ENCODE results near the gene IL1R2.
"Not testable (repeated sequence)": the region's sequence is repeated elsewhere in the genome, so short reads cannot be mapped to it uniquely, and the experiment has no call there.

The IL1R2 gene

DNA sequence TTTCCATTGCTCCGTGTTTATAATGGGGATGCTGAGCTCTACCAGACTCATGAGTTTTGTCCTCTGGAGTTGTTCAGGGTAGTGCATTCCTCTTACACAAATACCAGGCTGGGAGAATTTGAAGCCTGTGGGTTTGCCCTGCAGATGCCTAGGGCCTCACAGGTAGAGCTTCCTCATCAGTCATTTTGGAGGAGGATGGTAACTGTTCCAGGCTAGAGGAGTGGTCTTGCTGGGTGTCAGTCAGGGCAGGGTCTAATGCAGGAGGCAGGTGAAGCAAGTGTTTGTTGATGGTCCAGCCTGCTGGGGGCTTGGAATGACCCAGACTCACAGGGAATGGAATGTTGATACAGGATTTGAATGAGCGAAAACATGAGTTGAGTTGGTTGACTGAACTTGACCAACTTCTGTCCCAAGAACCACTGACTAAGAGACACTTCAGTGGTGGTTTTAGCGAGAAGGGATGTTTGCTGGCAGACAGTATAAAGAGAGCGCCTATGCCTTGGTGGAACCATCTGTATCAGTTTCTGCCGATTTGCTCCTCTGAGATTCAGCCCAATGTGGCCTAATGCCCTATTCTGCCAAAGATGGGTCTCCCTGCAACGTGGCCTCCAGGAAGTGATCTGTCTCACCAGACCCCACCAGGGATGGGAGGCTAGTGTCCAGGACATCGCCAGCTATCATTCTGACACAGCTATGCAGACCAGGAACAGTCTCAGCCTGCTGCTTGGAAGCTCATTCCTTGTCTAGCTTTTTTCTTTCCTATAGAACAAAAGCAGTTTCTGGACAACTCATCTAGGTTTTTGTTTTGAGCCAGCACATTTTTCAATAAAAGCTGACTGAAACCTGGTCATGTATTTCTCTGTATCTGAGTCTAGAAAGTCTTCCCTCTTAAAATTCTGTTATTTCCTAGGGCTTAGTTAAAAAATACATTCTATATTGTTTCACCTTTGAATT, 9.3 kb downstream of the IL1R2 start:
- Histone ChIP-seq H3K27ac (no peak overlapping the region), H3K4me3 (ENCODE audit: low read depth, low read length) (no peak overlapping the region), H3K27me3 (ENCODE audit: insufficient read depth, low read depth, severe bottlenecking) (peaks cover 73% of the 10 kb centered on the region), H3K36me3 (no peaks in the 10 kb centered on the region), H3K9me3 (ENCODE audit: severe bottlenecking) (no peaks in the 10 kb centered on the region)
- no peak for DNase-seq
- TF ChIP-seq, protein P1, sequence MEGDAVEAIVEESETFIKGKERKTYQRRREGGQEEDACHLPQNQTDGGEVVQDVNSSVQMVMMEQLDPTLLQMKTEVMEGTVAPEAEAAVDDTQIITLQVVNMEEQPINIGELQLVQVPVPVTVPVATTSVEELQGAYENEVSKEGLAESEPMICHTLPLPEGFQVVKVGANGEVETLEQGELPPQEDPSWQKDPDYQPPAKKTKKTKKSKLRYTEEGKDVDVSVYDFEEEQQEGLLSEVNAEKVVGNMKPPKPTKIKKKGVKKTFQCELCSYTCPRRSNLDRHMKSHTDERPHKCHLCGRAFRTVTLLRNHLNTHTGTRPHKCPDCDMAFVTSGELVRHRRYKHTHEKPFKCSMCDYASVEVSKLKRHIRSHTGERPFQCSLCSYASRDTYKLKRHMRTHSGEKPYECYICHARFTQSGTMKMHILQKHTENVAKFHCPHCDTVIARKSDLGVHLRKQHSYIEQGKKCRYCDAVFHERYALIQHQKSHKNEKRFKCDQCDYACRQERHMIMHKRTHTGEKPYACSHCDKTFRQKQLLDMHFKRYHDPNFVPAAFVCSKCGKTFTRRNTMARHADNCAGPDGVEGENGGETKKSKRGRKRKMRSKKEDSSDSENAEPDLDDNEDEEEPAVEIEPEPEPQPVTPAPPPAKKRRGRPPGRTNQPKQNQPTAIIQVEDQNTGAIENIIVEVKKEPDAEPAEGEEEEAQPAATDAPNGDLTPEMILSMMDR (IDR thresholded peaks at IDR 0.05; ENCODE audit: low read depth, low read length) = no peak

DNA sequence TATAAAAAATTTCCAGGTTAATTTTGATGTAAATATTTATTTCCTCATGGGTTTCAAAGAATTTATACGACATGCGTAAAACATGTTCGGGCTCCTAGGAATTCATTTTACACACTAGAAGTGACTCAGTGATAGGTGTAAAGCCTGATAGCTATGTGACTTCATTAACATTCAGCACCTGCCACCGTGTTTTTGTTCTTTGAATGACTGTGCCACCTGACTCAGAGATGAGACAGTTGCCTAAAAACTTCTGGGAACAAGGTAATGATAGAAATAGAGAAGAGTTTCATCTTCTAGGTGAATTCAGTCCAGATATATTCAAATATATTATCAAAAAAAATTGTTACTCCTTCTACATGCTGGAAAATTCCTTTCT, 10.0 kb downstream of the IL1R2 start:
- no peak overlapping the region for H3K4me3 ChIP-seq (ENCODE audit: low read depth, low read length)
- TF ChIP-seq, protein P1 (IDR thresholded peaks at IDR 0.05; ENCODE audit: low read depth, low read length) = no peak
- H3K9me3 ChIP-seq (ENCODE audit: severe bottlenecking) = no peaks in the 10 kb centered on the region
- no peak overlapping the region for H3K27ac ChIP-seq
- H3K36me3 ChIP-seq = no peaks in the 10 kb centered on the region
- H3K27me3 ChIP-seq (ENCODE audit: insufficient read depth, low read depth, severe bottlenecking) = peaks cover 78% of the 10 kb centered on the region
- no peak for DNase-seq

DNA sequence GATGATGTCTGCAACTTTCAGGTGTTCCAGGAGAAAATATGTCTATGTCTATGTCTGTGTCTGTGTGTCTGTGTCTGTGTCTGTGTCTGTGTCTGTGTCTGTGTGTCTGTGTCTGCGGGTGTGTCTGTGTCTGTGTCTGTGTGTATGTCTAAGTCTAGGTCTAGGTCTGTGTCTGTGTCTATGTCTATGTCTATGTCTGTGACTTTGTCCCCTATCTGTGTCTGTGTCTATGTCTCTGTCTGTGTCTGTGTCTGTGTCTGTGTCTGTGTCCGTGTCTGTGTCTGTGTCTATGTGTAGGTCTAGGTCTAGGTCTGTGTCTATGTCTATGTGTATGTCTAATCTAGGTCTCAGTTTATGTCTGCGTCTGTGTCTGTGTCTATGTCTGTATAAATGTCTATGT, 10.5 kb downstream of the IL1R2 start:
- Histone ChIP-seq H3K27ac (no peak overlapping the region), H3K4me3 (ENCODE audit: low read depth, low read length) (no peak overlapping the region), H3K27me3 (ENCODE audit: insufficient read depth, low read depth, severe bottlenecking) (peaks cover 76% of the 10 kb centered on the region), H3K9me3 (ENCODE audit: severe bottlenecking) (no peaks in the 10 kb centered on the region), H3K36me3 (no peaks in the 10 kb centered on the region)
- DNase-seq = no peak
- TF ChIP-seq, protein P1 (IDR thresholded peaks at IDR 0.05; ENCODE audit: low read depth, low read length) = no peak

GRCh38 chr2:102002909-102003308, 11.1 kb downstream of the IL1R2 start:
- H3K4me3 ChIP-seq (ENCODE audit: low read depth, low read length); H3K9me3 ChIP-seq (ENCODE audit: severe bottlenecking); DNase-seq; H3K36me3 ChIP-seq; H3K27ac ChIP-seq: not testable (repeated sequence)
- H3K27me3 ChIP-seq (ENCODE audit: insufficient read depth, low read depth, severe bottlenecking) = peaks cover 74% of the 10 kb centered on the region

DNA sequence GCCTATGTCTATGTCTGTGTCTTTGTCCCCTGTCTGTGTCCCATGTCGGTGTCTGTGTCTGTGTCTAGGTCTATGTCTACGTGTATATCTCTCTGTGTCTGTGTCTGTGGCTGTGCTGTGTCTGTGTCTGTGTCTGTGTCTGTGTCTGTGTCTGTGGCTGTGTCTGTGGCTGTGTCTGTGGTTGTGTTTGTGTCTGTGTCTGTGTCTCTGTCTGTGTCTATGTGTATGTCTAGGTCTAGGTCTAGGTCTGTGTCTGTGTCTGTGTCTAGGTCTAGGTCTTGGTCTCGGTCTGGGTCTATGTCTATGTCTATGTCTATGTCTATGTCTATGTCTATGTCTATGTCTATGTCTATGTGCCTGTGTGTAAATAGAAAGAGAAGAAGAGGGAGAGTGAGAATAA, 11.9 kb downstream of the IL1R2 start:
- no peak overlapping the region for H3K4me3 ChIP-seq (ENCODE audit: low read depth, low read length)
- TF ChIP-seq, protein P1 (IDR thresholded peaks at IDR 0.05; ENCODE audit: low read depth, low read length) = no peak
- no peaks in the 10 kb centered on the region for H3K9me3 ChIP-seq (ENCODE audit: severe bottlenecking)
- no peak overlapping the region for H3K27ac ChIP-seq
- no peaks in the 10 kb centered on the region for H3K36me3 ChIP-seq
- peaks cover 72% of the 10 kb centered on the region for H3K27me3 ChIP-seq (ENCODE audit: insufficient read depth, low read depth, severe bottlenecking)
- no peak for DNase-seq

GRCh38 chr2:102004581-102004980, 12.8 kb downstream of the IL1R2 start:
- Histone ChIP-seq H3K9me3 (ENCODE audit: severe bottlenecking) (no peaks in the 10 kb centered on the region), H3K4me3 (ENCODE audit: low read depth, low read length) (no peak overlapping the region)
- TF ChIP-seq, protein P1 (IDR thresholded peaks at IDR 0.05; ENCODE audit: low read depth, low read length) = no peak

More at GRCh38 chr2:102004581-102004980, 12.8 kb downstream of the IL1R2 start:
- no peaks in the 10 kb centered on the region for H3K36me3 ChIP-seq
- DNase-seq = no peak
- H3K27me3 ChIP-seq (ENCODE audit: insufficient read depth, low read depth, severe bottlenecking) = peaks cover 71% of the 10 kb centered on the region
- no peak overlapping the region for H3K27ac ChIP-seq

Measured in WERI-Rb-1 (cell line).